HG03095 (cell line): ENCODE measurements around the gene SSTR3.
A peak's percentile ranks its signal among the peaks of the same experiment; 100 is the strongest.

Experiments
- ATAC-seq: cut with Tn5 transposase; IDR thresholded peaks from one replicate; pipeline ENCODE4 v1.9.1; 2021; ENCODE audit warnings: moderate library complexity; ENCODE audit not compliant: unreplicated experiment

Gene SSTR3

GRCh38 chr22:37229805-37230672 is 17.8 kb upstream of the SSTR3 start:
- ATAC-seq = peak; percentile 46

GRCh38 chr22:37229012-37229804 is 16.9 kb upstream of the SSTR3 start:
- no peak for ATAC-seq

- ATAC-seq = no peak
Measured at GRCh38 chr22:37228106-37229011, 16.1 kb upstream of the SSTR3 start.

GRCh38 chr22:37226514-37226913 is 14.2 kb upstream of the SSTR3 start:
- ATAC-seq = no peak

GRCh38 chr22:37226087-37226486 is 13.8 kb upstream of the SSTR3 start:
- no peak for ATAC-seq

DNA sequence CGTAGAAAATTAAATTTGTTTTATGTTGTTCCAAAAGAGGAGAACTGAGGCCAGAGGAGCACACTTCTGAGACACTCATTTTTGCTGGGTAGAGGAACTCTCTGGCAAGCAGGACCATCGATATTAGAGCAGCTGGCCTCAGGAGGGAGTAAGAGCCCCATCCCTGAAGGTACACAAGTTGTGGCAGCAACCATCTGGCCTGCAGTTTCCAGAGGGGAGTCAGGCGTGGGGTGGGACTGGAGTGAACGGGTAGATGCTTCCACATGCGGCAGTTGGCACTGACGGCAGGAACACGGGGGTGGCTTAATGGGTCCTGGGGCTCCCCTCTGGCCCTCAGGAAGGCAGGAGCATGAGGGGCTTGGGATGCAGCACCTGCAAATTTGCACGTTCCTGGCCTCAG is 13.2 kb upstream of the SSTR3 start:
- ATAC-seq = no peak

GRCh38 chr22:37224757-37225420 is 12.6 kb upstream of the SSTR3 start:
- no peak for ATAC-seq

DNA sequence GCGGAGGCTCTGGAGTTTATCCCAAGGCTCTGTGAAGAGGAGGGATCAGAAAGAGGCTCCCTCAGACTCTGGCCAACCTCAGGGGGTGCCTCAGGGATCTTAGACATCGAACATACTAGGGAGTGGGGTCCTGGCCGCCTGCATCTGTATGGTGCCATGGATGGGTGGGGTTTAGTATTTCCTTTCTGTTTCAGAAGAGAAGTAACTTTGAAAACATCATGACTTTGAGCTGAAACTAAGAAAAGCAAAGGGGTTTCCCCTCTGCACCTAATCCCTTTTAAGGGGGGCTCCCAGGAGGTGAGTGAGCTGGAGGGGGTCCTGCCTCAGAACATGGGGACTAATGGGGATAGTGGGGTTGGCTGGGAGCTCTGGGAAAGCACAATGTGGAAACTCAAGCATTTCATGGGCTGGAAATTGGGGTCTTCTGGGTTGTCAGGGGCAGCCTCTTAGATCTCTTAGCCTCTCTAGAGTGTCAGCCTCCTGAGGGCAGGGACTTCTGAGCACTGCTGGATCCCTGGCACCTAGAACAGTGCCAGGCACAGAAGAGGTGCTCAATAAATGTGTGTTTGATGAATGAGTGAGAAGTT is 11.8 kb upstream of the SSTR3 start:
- ATAC-seq = no peak

DNA sequence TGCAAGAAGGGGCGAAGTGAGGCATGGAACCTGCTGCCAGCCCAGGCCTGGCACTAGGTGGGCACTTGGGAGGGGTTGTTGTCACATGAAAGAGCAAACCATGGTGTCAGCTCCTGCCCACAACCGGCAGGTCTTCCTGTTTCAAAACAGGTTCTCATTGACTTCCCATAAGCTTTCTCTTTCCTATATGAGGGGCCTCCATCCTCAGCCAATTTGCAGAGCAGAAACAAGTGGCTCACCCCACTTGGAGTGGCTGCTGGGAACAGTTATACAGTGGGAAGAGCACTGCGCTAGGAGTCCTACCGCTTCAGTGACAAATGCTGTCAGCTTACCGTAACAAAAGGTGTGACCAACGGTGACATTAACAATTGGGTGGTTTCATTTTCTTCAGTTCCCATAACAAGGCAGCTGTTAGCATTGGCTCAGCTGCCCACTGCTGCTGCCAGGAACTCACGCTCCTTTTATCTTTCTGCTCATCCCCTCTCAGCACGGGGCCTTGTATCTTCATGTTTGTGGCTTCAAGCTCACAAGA is 10.2 kb upstream of the SSTR3 start:
- ATAC-seq = no peak

DNA sequence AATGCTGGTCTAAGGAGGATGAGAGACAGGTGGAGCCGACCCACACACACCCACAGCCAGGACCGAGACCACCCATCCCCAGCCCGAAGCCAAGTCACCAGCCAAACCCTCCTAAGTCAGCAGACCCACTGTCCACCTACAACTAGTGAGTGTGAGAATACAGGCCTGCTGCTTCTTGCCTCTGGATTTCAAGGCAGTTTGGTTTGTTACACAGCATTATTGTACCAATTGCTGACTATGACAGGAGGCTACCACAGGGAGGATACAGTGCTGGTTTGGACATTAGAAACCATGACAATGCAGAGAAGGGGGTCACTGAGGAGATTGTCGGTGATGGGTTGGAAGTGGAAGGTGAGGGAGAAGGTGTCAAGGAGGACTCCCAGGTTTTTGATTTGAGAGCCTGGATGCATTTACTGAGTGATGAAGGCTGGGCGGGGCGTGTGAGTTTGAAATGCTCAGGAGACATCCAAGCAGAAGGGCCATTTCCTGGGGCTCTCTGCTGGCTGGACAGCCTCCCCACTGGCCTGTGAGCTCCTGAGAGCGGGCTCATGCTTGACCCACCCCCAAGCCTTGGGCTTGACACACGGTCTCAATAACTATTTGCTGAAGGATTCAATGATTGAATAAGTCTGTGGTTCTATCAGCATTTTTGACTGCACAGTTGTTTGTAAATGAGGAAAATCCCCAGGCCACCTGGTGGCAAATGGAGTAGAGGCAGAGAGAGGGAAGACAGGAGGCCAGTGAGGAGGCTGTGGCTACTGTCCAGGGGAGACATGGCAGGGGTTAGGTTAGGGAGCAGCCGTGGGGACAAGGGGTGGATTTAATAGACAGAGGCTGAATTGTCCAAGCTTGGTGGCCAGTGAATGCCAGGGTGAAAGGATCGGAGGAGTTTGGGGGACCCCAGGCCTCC is 9.4 kb upstream of the SSTR3 start:
- ATAC-seq = no peak

DNA sequence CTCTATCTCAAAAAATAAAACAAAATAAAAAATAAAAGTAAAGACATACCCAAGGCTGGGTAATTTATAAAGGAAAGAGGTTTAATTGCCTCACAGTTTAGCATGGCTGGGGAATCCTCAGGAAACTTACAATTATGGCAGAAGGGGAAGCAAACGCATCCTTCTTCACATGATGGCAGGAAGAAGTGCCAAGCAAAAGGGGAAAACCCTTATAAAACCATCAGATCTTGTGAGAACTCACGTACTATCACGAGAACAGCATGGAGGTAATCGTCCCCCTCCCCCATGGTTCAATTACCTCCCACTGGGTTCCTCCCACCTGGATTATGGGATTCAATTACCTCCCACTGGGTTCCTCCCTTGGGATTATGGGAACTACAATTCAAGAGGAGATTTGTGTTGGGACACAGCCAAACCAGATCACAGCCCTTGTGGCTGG is 8.3 kb upstream of the SSTR3 start:
- ATAC-seq = no peak

DNA sequence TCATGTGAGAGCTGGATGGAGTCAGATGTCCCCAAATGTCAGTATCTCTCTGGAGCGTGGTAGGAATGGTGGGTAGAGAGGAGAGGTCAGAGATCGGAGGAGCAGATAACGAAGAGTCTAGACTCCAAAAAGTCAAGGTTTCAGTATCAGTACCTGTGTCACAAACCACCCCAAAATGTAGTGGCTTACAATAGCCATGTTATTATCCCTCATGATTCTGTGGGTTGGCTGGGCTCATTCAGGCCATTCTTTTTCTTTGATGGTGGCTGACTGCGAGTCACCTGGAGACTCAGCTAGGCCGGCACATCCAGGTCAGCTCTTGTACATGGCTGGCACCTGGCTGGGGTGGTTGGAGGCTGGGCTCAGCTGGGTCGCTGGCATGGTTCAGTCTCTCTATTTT is 7.3 kb upstream of the SSTR3 start:
- ATAC-seq = peak; percentile 14

GRCh38 chr22:37218771-37219411 is 6.6 kb upstream of the SSTR3 start:
- ATAC-seq = peak; percentile 55

DNA sequence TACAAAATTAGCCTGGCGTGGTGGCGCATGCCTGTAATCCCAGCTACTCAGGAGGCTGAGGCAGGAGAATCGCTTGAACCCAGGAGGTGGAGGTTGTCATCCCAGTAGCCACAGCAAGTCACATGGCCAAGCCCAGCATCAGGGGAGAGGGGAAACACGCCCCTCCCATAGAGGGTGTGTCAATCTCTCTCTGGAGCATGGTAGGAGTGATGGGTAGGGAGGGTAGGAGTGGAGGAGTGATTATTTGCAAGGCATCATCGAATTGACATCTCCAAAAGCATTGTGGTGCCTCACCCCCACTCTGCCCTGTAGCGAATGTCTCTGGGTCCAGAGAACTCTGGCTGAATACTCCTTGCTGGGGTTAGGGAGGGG is 6.1 kb upstream of the SSTR3 start:
- ATAC-seq = no peak

DNA sequence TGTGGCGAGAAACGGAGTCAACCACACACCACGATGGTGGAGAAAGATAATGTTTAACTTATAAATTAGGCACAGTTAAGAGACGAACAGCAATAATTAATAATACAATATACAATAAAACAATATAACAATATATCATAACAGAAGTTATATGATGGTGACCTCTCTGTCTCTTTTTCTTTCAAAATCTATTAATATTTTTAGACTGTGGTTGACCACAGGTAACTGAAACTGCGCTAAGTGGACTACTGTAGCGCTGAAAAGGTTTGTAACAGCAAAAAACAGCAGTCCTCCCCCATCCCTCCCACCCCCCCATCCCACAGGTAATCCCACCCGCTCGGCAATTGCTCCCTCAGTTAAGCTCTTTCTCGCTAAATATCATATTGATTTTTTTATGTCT is 3.6 kb upstream of the SSTR3 start:
- ATAC-seq = no peak

DNA sequence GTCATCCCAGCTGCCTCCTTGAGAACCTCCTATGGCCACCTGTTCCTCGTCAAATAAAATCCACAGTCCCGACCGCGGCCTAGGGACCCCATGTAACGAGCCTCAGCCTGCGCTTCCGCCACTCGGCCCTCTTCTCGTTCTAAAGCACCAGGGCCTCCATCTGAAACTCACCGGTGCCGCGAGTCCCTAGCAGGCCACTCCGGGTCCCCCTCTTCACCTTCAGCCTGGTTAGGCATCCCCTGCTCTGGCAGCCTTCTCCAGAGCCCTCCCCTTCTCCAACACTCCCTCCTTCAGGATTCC is 2.4 kb upstream of the SSTR3 start:
- no peak for ATAC-seq

DNA sequence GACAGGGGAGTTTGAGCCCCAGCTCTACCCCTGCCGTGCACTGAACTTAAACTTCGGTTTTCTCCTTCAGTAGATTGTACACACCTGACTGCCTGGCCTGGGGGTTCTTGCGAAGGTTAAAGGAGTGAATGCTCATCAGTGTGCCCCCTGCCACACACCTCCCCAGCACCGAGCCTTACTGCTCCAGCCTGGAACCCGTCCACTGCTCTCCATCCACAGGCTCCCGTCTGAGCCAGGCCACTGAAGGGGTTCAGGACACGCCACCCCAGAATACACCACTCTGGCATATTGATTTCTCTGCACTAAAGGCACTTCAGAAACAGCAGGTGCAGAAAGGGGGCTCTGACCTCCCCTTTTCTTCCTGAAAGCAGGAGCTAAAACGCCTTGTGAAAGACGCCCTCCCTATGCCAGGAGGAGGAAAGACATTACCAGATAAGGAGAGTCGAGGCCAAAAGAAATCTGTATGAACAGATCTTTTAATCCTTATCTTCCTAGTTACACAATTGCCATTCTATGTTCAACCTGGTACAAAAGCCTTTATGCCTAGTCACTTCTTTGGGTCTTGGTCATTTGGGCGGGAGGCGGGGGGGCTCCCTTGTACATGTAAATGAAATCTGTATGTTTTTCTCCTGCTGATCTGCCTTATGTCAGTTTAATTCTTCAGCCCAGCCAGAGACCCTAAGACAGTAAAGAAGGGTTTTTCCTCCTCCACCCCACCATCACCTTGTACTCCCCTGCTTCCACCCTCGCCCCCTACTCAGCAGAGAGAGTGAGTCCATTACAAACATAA is 1.9 kb upstream of the SSTR3 start:
- no peak for ATAC-seq
